GM12891 (cell line): ENCODE data around the gene CARD8.

Experiments used
- DNase-seq: peaks from one replicate; pipeline ENCODE4 v3.0.0; 2011; ENCODE audit warnings: low spot score; ENCODE audit not compliant: insufficient read length
- FAIRE-seq: peaks from 2 replicates; lab custom pipeline; 2011; peaks lifted over from hg19 to GRCh38; lab: Jason Lieb, UNC
- PAX5 ChIP-seq: IDR thresholded peaks from 2 replicates; pipeline ENCODE4 v1.6.1; 2011; ENCODE audit warnings: low read length, moderate library complexity, mild to moderate bottlenecking; ENCODE audit not compliant: insufficient read depth, severe bottlenecking
- POLR2A ChIP-seq: IDR thresholded peaks from 2 replicates; pipeline ENCODE4 v1.6.1; 2011; ENCODE audit warnings: low read depth, low read length, control low read depth
- POLR2AphosphoS5 ChIP-seq: IDR thresholded peaks from 2 replicates; pipeline ENCODE4 v1.6.1; 2011; ENCODE audit warnings: low read depth, low read length, control low read depth
- POU2F2 ChIP-seq: IDR thresholded peaks from 2 replicates; pipeline ENCODE4 v1.6.1; 2011; ENCODE audit warnings: low read depth, mild to moderate bottlenecking, control low read depth, low read length, moderate library complexity
- SPI1 ChIP-seq: IDR thresholded peaks from 2 replicates; pipeline ENCODE4 v1.6.1; 2011; ENCODE audit warnings: low read depth, low read length, control low read depth
- TAF1 ChIP-seq: IDR thresholded peaks from 2 replicates; pipeline ENCODE4 v1.6.1; 2011; ENCODE audit warnings: low read depth, low read length, control low read depth

The CARD8 gene

GRCh38 chr19:48190885-48191284 is 64.8 kb downstream of the CARD8 start:
- FAIRE-seq (no peak), DNase-seq (no peak)
- TF ChIP-seq PAX5: no peak
- no peak for TF ChIP-seq POLR2A
- no peak for TF ChIP-seq POU2F2

GRCh38 chr19:48190288-48190884 is 65.3 kb downstream of the CARD8 start:
- peak; percentile 75 for FAIRE-seq

GRCh38 chr19:48186541-48186991 is 69.1 kb downstream of the CARD8 start:
- DNase-seq (no peak), FAIRE-seq (peak; percentile 64)
- TF ChIP-seq TAF1: no peak
- no peak for TF ChIP-seq PAX5
- no peak for TF ChIP-seq POU2F2
- no peak for TF ChIP-seq SPI1
- TF ChIP-seq POLR2A: no peak
- no peak for TF ChIP-seq POLR2AphosphoS5

More at GRCh38 chr19:48190288-48190884, 65.3 kb downstream of the CARD8 start:
- TF ChIP-seq PAX5 (no peak), POU2F2 (no peak)
- DNase-seq: no peak

- FAIRE-seq: no peak
- no peak for DNase-seq
- TF ChIP-seq TAF1 (no peak), POLR2AphosphoS5 (no peak), POU2F2 (no peak), SPI1 (no peak), POLR2A (no peak), PAX5 (no peak)
Measured at GRCh38 chr19:48186015-48186414, 69.7 kb downstream of the CARD8 start.

GRCh38 chr19:48183356-48183755 is 72.4 kb downstream of the CARD8 start:
- FAIRE-seq (no peak), DNase-seq (no peak)
- TF ChIP-seq SPI1: no peak
- no peak for TF ChIP-seq POU2F2
- no peak for TF ChIP-seq POLR2AphosphoS5
- no peak for TF ChIP-seq POLR2A
- no peak for TF ChIP-seq TAF1
- TF ChIP-seq PAX5: no peak

GRCh38 chr19:48182434-48182833 is 73.3 kb downstream of the CARD8 start:
- DNase-seq (no peak), FAIRE-seq (no peak)
- TF ChIP-seq SPI1 (no peak), POLR2A (no peak), POLR2AphosphoS5 (no peak), PAX5 (no peak), POU2F2 (no peak), TAF1 (no peak)

- DNase-seq: no peak
- FAIRE-seq: no peak
- TF ChIP-seq POU2F2: no peak
- no peak for TF ChIP-seq SPI1
- TF ChIP-seq POLR2A: no peak
- no peak for TF ChIP-seq PAX5
- no peak for TF ChIP-seq TAF1
- TF ChIP-seq POLR2AphosphoS5: no peak
Measured at GRCh38 chr19:48181505-48181904, 74.2 kb downstream of the CARD8 start.

GRCh38 chr19:48176226-48176625 is 79.5 kb downstream of the CARD8 start:
- FAIRE-seq (no peak), DNase-seq (no peak)
- no peak for TF ChIP-seq POLR2AphosphoS5
- no peak for TF ChIP-seq PAX5
- TF ChIP-seq POLR2A: no peak
- TF ChIP-seq POU2F2: no peak
- TF ChIP-seq TAF1: no peak
- no peak for TF ChIP-seq SPI1

GRCh38 chr19:48175578-48175977 is 80.1 kb downstream of the CARD8 start:
- TF ChIP-seq POLR2AphosphoS5 (no peak), POLR2A (no peak), TAF1 (no peak), SPI1 (no peak), PAX5 (no peak)
- no peak for FAIRE-seq
- DNase-seq: no peak

GRCh38 chr19:48174445-48175030 is 81.2 kb downstream of the CARD8 start:
- DNase-seq (no peak), FAIRE-seq (no peak)
- TF ChIP-seq POLR2AphosphoS5 (no peak), TAF1 (no peak), PAX5 (no peak), SPI1 (no peak), POLR2A (no peak), POU2F2 (no peak)
